GM18499 (cell line): Measurements from ENCODE around the gene FAM200B.

Experiments
- ATAC-seq: cut with Tn5 transposase; IDR thresholded peaks from one replicate; pipeline ENCODE4 v1.9.1; 2021; ENCODE audit warnings: moderate number of reproducible peaks; ENCODE audit not compliant: insufficient read depth, unreplicated experiment

Gene FAM200B

DNA sequence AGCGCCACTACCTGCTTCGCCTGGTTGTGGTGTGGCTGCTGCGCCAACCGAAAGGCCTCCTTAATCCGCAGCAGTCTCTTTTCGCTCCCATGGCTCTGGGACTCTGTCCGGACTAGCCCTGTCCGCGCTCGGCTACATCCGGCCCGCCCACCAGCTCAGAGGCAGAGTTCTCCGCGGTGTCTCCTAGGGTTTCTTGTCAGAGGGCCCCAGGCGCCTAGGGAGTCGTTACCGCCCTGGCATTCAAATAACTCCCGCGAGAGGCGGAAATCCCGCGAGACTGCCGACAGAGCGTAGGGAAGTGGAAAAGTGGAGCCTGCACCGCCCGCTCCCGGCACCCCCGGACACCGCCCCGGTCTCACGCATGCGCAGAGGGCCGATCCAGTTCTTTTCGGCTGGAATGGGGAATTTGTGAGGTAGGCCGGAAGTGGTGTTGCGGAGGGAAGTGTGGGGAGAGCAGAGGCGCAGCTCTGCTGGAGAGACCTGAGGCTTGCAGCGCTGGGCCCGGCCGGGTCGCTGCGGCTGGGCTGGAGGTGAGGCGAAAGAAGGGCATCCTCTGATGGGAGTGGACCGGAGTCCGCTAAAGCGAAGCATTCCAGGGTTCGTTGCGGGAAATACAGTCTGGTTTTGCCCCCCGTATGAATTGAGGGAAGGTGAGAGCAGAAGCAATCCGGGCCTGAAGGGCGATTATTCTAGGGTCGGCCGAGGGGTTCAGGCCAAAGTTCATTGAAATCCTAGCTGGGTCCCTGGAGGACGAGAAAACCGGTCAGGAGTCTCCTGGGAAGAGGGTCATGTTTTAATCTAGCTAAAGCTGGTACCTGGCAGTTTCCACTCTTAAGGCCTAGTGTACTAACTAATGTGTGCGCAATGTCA lies at the start of gene FAM200B:
Gene FAM200B (plus strand): TSS at position 456 of the 870 bp plus-strand sequence. CDS start 5,151 bp downstream, outside the sequence.
- peak; percentile 77 for ATAC-seq

DNA sequence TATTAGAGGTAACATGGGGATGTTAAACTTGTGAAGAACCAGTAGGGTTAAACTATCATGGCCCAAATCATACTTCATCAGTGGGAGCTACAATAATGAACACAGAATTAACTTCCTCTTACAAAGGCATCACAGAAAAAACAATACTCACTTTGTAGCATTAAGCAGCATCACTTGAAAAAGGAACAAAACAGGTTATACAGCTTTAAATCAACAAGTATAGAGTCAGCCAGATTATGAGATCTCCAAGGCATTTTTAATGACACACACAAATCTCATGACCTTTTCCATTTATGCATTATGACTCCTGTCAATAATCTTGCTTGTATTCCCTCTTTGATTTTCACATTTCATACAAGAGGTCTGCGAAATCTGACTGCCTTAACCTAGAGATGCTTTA lies 44.8 kb upstream of the FAM200B start:
- ATAC-seq: no peak

DNA sequence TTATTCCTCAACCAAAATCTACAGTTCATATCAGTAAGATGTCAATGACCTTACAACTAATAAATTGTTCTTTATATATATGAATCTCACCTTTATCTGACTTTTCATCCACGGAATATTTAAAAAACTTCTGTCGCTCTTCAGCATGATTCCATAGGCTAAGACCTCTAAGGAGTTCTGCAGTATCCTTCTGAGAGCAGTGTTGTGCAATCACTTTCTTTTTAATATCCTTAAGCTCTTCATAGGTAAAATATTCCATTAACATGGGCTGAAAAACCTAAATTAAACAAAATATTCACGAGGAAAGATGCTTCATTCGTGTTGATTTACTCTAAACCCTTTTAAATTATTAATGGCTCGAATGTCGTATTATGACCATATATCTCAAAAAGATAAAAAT lies 43.2 kb upstream of the FAM200B start:
- ATAC-seq: no peak

DNA sequence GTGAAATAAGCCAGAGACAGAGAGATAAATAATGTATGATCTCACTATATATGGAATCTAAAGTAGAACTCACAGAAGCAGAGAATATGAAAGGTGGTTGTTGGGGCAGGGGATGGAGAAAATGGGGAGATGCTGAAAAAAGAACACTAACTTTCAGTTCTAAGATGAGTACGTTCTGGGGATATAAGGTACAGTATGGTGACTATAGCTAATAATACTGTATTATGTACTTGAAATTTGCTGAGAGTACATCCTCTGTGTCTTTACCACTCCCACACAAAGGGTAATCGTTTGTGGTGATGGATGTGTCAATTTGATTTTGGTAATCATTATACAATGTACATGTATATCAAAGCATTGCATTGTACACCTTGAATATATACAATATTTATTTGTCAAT lies 33.0 kb upstream of the FAM200B start:
- peak; percentile 42 for ATAC-seq

DNA sequence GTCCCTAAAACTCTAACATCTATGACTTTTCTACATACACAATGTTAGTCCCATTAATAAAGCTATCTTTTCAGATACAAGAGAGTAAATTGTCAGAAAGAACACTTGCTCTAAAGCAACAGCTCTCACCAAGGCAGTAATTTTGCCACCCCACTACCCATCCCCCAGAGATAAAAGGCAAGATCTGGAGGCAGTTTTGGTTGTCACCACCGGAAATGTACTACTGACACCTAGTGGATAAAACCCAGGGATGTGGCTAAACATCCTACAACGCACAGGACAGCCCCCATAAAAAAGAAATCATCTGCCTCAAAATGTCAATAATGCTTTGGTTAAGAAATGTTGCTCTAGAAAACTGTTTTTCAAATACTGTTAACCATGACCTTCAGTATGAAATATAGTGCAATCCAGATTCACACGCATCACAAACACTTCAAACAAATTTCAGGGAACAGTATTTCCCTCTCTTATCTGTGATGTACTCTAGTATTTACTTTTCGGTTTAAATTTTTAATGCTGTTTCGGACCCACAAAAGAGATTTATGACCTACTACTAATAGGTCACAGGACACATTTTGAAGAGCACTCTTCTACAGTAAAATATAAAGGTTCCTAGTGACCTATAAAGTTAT lies 31.6 kb upstream of the FAM200B start:
- no peak for ATAC-seq

DNA sequence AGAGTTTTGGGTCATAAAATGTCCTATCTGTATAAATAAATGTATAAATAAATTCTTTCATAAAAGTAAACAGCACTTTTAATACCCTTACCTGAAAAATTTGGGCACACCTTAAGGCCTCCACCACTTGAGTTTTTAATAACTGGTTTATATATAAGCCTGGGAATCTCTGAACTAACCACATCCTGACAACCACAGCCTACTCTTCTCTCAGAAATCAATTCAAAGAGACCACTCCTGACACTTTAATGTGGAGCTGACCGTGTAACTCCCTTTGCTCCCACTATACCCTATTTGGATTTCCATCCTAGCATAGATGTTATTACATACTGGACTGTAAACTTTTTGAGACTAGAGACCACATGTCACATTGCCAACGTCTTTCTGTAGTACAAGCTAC lies 30.0 kb upstream of the FAM200B start:
- ATAC-seq: no peak

DNA sequence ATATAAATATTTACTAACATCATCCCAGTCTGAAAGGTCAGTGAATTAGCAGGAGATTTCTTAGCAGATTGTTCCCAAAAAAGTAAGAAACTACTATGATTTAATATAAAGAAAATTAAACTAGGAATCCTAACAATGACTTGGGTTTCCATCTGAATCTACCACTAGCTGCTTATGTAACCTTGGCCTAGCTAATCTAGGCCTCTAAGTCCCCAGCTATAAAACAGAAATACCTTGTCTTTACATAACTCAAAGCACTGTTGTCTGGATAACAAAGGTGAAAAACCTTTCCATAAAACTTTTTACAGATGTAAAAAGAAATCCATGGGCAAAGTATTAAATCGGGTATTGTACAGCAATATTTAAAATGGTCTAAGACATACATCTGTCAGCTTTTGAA lies 29.4 kb upstream of the FAM200B start:
- ATAC-seq: no peak

DNA sequence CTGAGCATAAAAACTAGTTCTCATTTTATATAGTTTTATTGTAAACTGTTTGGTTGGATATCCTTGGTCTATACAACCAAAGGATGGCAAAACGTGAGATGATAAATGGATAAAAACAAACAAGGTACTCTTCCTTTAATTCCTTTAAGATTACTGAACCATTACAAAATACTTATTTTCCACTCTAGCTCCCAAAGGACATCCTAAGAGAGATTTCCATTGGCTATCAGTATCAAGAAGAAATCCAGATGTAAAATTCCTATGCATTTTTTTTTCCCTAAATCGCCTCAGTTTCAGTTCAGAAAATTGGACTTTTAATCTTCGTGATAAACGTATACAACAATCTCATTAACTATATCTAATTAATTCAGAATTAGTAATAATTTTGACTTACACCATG lies 28.8 kb upstream of the FAM200B start:
- ATAC-seq: no peak

DNA sequence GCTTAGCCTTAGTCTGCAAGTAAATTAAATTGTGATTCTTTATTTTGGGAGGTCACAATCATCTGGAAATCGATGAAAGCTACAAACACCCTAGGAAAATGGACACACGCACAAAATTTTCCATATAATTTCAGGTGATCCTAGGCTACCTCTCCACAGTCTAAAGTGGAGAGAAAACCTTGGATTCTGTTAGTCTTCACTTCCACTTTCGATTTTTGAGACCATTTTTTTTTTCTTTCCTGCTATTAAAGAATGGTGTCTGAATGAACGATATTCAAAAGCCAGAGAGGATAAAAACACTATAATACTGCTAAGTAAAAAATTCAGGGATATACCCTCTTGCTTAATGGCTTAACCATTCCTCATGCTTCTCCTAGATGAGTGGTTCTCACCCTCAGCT lies 28.2 kb upstream of the FAM200B start:
- ATAC-seq: no peak

DNA sequence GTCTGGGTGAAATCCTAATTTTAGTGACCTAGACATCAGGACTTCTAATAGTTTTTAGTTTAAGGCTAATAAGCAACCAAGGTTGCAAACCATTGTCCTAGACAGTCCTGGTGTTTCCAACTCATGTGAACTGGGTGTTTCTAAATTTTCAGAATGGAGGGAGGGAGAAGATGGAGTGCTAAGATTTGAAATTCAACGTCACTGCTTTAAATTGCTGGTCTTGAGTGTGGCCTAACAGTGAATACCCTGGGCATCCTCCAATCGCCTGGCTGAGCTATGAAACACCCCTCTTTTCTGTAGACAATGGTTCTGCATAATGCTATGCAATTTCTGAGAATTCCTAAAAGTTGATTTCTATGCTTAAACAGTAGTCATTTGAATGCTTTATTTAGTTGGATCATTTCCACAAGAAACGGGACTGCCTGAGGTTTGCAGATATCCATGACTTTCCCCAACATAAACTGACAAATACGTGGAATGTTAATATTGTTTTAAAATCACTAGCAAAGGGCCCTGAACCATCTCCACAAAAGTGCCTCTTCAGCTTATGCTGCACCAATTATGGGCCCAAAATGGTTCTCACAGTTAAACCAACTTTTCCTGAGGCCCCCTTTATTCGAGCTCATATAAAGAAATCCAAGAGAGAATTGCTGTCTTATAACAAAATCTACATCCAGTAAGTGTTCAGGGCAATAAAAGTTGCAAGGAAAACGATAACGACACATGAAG lies 27.6 kb upstream of the FAM200B start:
- no peak for ATAC-seq

DNA sequence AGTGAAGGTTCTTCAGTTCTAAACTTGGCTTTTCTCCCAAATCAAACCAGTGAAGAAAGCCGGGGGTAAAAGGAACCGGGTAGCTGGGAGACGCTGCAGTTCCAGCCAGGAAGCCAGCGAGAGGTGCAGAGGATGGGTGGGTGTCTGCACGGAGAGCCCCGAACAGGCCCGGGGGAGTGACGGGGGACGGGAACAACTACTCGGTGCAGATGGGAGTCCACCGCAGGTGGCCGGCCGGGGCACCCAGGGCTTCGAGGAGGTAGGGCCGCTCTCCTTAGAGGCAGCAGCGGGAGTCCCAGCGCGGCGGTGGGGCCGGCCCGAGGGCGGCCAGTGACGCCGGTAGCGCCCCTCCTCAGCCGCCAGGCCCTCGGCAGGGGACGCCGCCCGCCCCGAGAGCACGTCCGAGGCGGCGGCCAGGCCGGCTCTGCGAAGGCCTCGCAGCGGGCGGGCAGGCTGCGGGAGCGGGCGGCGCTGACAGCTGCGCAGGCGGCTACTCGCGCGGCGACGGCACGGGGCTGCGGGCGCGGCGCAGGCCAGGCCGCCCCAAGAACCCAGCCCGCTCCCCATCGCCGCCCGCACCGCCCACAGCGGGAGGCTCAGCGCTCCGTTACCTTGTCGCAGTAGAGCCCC lies 26.9 kb upstream of the FAM200B start:
- peak; percentile 31 for ATAC-seq

DNA sequence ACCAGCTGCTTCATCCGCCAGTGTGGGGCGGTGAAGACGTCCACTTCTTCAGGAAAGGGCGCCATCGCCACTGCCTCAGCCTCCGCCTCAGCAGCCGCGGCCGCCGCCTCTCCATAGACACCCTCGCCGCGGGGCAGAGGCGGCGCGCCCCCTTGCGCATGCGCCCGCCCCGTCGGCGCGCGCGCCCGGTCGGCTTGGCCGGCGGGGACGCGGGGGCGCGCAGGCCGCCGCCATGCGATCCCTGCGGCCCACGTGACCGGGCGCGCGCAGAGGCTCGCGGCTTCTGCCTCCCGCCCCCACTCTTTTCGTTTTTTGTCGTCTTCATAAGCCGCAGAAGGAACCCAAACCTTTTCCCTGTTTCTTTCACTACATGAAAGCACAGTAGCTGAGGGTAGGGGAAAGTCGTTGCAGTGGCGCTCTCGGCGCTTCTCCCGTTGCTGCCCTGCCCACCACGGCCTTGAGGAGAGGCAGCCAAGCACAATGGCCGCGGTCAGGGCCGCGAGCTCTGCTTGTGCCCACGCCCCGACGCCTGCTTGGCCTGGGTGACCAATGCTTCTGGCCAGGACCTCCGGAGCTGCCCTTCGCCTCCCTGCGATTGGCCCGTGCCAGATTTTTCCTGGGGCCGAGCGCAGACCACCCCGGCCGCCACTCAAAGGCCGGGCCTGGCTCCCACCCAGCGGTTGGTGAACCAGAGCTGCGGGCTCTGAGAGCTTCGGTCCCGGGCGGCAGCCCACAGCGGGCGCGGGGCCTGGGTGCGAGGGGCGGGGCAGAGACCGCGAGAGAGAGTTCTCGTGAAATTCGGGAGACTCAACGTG lies 26.2 kb upstream of the FAM200B start, which contains the start of gene FBXL5:
Gene FBXL5 (minus strand): TSS at position 135 of the 815 bp plus-strand sequence. CDS start 70 bp downstream, at position 65.
- ATAC-seq: peak; percentile 37

DNA sequence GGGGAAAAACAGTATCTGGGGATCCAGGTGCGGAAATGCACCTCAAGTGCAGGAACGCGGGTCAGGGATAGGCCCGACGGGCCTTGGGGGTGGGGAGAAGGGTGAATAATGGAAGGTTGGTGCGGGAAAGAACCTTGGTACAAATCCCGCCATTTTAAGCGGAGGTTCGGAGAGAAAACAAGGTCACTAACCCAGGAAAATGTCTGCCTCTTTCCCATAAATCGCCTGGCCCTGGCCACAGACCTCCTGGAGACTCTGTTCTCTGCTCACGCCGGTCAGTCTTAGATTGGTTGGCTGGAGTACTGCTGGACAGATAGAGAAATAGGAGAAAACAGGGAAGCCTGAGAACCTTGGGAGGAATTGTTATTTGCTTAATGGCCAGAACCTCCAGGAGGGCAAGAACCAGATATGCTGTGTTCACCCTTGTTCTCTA lies 25.6 kb upstream of the FAM200B start:
- no peak for ATAC-seq

DNA sequence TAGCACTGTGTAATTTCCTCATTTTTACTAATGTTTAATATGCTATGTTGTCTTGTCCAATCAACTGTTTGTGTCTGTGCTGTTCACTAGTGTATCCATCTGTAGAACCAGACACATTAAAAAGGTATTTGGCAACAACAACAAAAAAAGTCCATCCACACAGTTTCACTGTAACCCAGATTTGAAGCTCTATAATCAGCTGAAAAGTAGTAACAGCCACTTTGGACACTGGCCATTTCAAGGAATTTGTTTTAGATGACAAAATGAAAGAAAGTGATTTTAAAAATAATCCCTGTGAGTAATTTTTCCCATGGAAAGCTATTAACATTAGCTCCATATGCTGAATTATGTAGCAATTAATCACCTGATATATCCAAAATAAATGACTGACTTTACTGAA lies 24.3 kb upstream of the FAM200B start:
- no peak for ATAC-seq

DNA sequence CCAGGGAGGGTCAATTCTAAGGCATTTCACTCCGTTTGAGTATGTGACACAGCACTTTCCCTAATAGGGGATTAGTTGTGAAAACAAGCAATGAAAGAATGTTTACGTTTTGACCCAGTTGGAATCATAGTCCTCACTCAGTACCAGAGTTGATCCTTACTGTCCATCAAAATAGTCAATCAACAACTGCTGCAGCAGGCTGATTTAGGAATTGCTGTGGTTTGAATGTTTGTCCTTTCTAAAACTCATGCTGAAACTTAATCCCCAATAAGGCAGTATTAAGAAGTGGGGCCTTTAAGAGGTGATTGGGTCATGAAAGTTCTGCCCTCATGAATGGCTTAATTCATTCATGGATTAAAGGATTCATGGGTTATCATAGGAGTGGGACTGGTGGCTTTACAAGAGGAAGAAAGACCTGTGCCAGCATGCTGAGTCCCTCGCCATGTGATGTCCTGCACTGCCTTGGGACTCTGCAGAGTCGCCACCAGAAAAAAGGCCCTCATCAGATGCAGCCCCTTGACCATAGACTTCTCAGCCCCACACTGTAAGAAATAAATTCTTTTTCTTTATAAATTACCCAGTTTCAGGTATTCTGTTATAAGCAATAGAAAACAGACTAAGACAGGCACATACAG lies 23.4 kb upstream of the FAM200B start:
- no peak for ATAC-seq

DNA sequence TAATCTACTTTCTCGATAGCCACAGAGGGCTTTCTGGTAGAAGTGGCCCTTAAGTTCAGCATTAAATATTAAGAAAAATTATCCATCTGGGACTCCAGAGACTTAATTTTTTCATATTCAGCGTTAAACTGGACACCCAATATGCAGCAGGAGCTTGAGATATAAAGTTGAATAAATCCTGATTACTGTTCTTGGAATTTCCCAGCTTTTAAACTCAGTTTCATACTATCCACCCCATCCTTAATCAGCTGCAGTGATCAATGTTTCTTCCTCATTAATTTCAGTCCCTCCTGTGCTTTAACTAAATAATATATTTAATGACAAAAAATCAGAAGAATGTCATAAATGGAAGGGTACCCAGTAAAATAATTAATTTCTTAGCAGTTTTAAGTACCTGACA lies 22.8 kb upstream of the FAM200B start:
- ATAC-seq: no peak

DNA sequence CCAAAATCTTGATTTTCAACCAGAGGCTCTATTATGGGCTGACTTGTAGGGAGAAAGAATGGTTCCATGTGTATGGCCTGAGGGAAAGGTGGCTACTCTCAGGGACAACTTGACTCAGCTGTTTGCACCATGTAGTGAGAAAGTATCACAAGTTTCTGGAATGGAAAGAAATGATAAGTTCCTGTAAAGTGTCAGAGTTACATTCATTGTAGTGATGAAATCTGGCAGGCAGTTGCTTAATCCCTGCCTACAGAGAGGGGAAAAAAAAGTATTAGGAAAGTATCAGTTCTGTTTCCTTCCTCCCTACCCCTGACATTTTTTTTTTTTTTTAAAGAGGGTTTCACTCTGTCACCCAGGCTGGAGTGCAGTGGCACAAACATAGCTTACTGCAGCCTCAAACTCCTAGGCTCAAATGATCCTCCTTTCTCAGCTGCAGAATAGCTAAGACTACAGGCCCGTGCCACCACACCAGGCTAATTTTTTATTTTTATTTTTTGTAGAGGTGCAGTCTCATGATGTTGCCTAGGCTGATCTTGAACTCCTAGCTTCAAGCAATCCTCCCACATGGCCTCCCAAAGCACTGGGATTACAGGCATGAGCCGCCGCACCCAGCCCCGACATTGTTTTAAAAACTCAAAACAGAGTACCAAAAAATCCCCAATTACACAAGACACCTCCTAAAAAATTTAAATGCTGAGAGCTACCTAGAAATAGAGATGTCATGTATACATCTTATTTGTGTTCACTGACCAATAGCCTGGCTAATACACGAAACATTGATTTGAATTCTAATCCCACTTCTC lies 21.7 kb upstream of the FAM200B start:
- ATAC-seq: no peak

DNA sequence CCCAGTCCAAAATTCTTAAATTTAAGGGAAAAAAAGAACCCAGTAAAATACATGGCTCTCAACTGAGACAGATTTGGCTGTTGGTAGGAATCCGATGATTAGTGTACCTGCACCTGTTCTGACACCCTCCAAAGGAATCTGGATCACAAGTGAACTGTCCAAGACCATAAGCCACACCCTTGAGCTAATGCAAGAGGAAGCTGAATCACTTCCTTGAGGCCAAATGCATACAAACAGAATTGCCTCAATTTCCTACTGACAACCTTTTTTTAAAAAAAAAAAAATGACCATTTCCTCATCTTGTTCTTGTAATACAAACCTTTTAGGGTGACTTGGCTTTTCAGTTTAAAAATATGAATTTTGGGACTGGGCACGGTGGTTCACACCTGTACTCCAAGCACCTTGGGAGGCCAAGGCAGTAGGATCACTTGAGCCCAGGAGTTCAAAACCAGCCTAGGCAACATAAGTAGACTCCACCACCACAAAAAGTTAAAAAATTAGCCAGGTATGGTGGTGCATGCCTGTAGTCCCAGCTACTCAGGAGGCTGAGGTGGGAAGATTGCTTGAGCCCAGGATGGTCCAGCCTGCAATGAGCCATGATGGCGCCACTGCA lies 15.8 kb upstream of the FAM200B start:
- no peak for ATAC-seq
